Purkinje cell (primary cell): Measurements from ENCODE around the gene APOL2. TPM values are rescaled to one million over a fixed set of nuclear protein-coding genes. Genes with fewer than 3 reads are reported as not detected.

Experiments
- polyA plus RNA-seq: library from polyadenylated mRNA; unstranded; fragments of >200 nt; fragmentation: Nextera tagmentation; gene quantifications from 2 replicates; pipeline ENCODE4 v1.2.1, GENCODE V29; 2014

Gene APOL2
- 16.6 and 23.8 TPM in 2 replicates for polyA plus RNA-seq

GRCh38 chr22:36239401-36240171 lies at the start of gene APOL2:
APOL2 (minus strand) TSS chr22:36239527; CDS start chr22:36233162, 6,365 bp downstream.

GRCh38 chr22:36252754-36253522 lies 13.6 kb upstream of the APOL2 start, which contains the start of gene APOL1:
APOL1 (plus strand) TSS chr22:36253133; CDS start chr22:36254956, 1,823 bp downstream.

GRCh38 chr22:36201630-36202319 lies 37.6 kb downstream of the APOL2 start, which contains the start of gene APOL4:
APOL4 (minus strand) TSS chr22:36201809; CDS start chr22:36201734, 75 bp downstream.

Other genes starting within 250 kb of the APOL2 start
- 99.6 and 106 TPM in 2 replicates for gene RBFOX2, start 210.7 kb downstream of the APOL2 start, polyA plus RNA-seq
- not detected in 2 replicates for gene APOL3, start 78.8 kb downstream of the APOL2 start, polyA plus RNA-seq
- not detected in 2 replicates for gene APOL4, start 37.7 kb downstream of the APOL2 start, polyA plus RNA-seq
- 0.17 TPM in 1 of 2 replicates, not detected in the other for gene APOL1, start 13.6 kb upstream of the APOL2 start, polyA plus RNA-seq
- 0.84 and 7.9 TPM in 2 replicates for gene MYH9, start 148.4 kb upstream of the APOL2 start, polyA plus RNA-seq
- 78.1 and 107 TPM in 2 replicates for gene TXN2, start 242.1 kb upstream of the APOL2 start, polyA plus RNA-seq